ENCODE data around the gene EBF4. TPM values are rescaled to one million over a fixed set of nuclear protein-coding genes. Genes with fewer than 3 reads are reported as not detected.

Gene EBF4
- 1.8 and 1.9 TPM in 2 replicates for total RNA-seq

GRCh38 chr20:2692036-2692885 is at the start of gene EBF4:
TSS of gene EBF4 (plus strand) at chr20:2692780. CDS start at chr20:2693646, 866 bp downstream.

GRCh38 chr20:2651772-2652723 is 40.5 kb upstream of the EBF4 start, which contains the start of gene NOP56:
TSS of gene NOP56 (plus strand) at chr20:2652632. CDS start at chr20:2652661, 29 bp downstream.

GRCh38 chr20:2663887-2664719 is 28.5 kb upstream of the EBF4 start, which contains the start of gene IDH3B:
TSS of gene IDH3B (minus strand) at chr20:2664216. CDS start at chr20:2664188, 28 bp downstream.

GRCh38 chr20:2800521-2801285 is 108.1 kb downstream of the EBF4 start, which contains the start of gene CPXM1:
TSS of gene CPXM1 (minus strand) at chr20:2800627. CDS start at chr20:2800572, 55 bp downstream.

Other genes with a start within 250 kb of the EBF4 start
- 99.8 and 135 TPM in 2 replicates for gene SNRPB, start 222.0 kb upstream of the EBF4 start, total RNA-seq
- 10.7 and 14.3 TPM in 2 replicates for gene ZNF343, start 183.9 kb upstream of the EBF4 start, total RNA-seq
- gene TMC2, start 156.2 kb upstream of the EBF4 start, total RNA-seq: not detected in 2 replicates
- 119 and 127 TPM in 2 replicates for gene NOP56, start 40.1 kb upstream of the EBF4 start, total RNA-seq
- gene IDH3B, start 28.6 kb upstream of the EBF4 start, total RNA-seq: 62.1 and 66.0 TPM in 2 replicates
- 1.1 and 3.9 TPM in 2 replicates for gene CPXM1, start 107.8 kb downstream of the EBF4 start, total RNA-seq
- gene C20orf141, start 122.2 kb downstream of the EBF4 start, total RNA-seq: not detected in 2 replicates
- gene TMEM239, start 123.6 kb downstream of the EBF4 start, total RNA-seq: not detected in 2 replicates
- gene PCED1A, start 147.9 kb downstream of the EBF4 start, total RNA-seq: 26.5 and 33.0 TPM in 2 replicates
- 51.2 and 57.6 TPM in 2 replicates for gene VPS16, start 148.0 kb downstream of the EBF4 start, total RNA-seq
- 20.2 and 32.8 TPM in 2 replicates for gene PTPRA, start 180.7 kb downstream of the EBF4 start, total RNA-seq

Measured in smooth muscle cell of the umbilical artery (primary cell).